ENCODE results near the gene EVPL.

DNA sequence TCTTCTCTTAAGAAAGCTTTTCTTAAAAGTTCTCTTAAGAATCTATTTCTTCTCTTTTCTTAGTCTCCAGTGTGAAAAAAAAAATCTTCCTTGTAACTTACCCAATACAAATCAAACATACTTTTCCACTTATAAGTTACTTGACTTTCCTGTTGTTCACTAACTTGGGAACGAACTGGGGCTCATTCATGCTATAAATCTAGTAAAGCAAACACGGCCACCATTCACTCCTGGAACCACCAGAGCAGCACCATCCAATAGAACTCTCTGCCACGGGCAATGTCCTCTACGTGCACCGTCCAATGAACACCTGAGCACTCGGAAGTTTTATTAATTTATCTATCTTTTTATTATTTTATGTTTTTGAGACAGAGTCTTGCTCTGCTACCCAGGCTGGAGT lies 24.5 kb upstream of the EVPL start:
- TF ChIP-seq, protein P1, sequence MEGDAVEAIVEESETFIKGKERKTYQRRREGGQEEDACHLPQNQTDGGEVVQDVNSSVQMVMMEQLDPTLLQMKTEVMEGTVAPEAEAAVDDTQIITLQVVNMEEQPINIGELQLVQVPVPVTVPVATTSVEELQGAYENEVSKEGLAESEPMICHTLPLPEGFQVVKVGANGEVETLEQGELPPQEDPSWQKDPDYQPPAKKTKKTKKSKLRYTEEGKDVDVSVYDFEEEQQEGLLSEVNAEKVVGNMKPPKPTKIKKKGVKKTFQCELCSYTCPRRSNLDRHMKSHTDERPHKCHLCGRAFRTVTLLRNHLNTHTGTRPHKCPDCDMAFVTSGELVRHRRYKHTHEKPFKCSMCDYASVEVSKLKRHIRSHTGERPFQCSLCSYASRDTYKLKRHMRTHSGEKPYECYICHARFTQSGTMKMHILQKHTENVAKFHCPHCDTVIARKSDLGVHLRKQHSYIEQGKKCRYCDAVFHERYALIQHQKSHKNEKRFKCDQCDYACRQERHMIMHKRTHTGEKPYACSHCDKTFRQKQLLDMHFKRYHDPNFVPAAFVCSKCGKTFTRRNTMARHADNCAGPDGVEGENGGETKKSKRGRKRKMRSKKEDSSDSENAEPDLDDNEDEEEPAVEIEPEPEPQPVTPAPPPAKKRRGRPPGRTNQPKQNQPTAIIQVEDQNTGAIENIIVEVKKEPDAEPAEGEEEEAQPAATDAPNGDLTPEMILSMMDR (IDR thresholded peaks at IDR 0.05; ENCODE audit: poor library complexity): no peak
- no peak for TF ChIP-seq EZH2phosphoT487 (IDR thresholded peaks at IDR 0.05; ENCODE audit: low read depth, severe bottlenecking, unreplicated experiment)
- no peak for TF ChIP-seq EZH2 (IDR thresholded peaks at IDR 0.05; ENCODE audit: borderline replicate concordance)
